Activated CD8-positive, alpha-beta memory T cell treated with anti-CD3 and anti-CD28 coated beads for 36 hours (primary cell): ENCODE results near the gene ELL. TPM values are rescaled to one million over a fixed set of nuclear protein-coding genes. Genes with fewer than 3 reads are reported as not detected.

Experiments used
- CTCF ChIA-PET: fragments of 350-600 bp; sonication (Branson Sonifier 250); formaldehyde crosslinking; loops from one replicate; lab custom pipeline; 2021; ENCODE audit warnings: antibody characterized with exemption; lab: Charles Lee
- POLR2A ChIA-PET: fragments of 350-600 bp; sonication (Branson Sonifier 250); formaldehyde crosslinking; loops from one replicate; lab custom pipeline; 2021; ENCODE audit warnings: antibody characterized with exemption; lab: Charles Lee
- total RNA-seq, 2 experiments: library from RNA; stranded (reverse); gene quantifications; one replicate each; pipeline ENCODE4 v1.2.3, GENCODE V29; 2021

ELL gene
- total RNA-seq, 2 experiments from 2014 or later: 22.6 to 24.3 TPM

DNA sequence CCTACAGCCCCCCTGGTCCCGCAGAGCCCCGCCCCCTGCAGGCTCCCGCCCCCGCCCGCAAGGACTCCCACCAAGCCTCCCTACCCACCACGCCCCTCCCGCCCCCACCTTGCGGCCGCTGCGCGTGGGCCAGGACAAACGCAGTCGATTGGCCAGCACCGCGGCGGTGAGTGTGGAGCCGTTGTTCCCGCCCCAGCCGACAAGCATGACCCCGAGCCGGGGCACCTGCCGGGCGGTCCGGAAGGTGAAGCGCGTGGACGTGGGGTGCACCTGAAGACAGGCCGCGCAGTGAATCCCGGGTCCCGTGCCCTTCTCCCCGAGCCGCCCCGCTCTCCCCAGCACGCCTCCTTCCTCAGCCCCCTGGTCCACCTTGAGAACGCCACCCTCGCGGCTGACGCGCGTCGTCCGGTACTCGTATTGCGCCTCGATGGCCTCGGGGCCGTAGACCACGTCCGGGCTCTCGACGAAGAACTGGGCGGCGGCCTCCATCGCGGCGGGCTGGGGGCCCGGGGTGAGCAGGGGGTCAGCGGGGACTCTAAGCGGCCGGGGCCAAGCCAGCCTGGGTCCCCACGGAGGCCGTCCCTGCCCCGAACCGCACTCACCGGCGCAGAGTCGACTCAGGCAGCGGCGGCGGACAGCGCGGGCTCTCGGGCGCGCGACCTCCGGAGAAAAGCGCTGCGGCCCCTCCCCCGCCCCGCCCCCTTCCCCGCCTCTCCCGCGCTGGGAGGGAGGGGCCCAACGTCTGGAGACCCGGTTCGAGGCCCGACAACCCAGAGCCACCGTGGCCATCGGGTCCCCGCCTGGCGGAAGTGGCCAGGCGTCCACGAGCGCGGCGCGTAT lies 84.2 kb downstream of the ELL start, which contains the start of gene ISYNA1:
ISYNA1 (minus strand) TSS at position 643 of the 840 bp plus-strand sequence; CDS start at position 489, 154 bp downstream.
- ChIA-PET CTCF (no interaction called here), POLR2A (interaction anchor here (0.7 kb wide), 2 partner anchors 11 to 151 kb away, joined by 3 to 5 read pairs; no protein-coding TSS in a partner anchor)

DNA sequence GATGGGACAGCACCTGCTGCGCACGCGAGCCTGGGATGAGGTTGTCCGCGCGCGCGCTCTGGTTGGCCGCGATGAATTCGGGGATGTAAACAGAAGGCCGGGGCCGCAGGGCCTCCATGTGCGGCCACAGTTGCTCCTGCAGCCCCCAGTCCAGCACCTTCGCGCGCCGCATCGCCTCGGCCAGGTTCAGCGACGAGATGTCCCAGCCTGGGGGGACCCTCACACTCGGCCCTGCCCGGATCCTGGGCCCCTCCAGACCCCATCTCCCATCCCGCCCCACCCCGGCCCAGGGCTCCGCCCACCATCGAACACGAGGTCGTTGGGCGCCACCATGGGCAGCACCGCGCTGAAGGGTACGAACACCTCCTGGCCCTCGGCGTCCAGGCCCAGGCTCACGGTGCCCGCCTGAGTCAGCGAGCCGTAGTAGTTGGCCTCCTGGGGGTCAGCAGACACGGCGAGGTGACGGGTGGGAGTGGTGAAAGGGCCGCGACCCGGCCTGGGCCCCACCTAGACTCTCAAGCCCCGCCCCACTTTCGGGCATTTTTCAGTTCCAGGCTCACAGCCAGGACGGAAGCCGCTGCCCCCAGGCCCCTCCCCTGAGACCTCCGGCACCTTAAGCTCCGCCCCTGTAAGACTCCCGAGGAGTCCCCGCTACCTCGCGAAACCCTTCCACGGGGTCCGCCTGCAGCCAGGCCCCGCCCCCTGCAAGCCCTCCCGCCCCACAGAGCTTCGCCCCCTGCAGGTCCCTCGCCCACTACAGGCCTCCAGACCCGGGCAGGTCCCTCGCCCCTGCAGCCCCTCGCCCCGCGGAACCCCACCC lies 85.0 kb downstream of the ELL start:
- POLR2A ChIA-PET: interaction anchor here (0.7 kb wide), 2 partner anchors 12 to 152 kb away, joined by 3 to 5 read pairs; no protein-coding TSS in a partner anchor
- CTCF ChIA-PET: no interaction called here

DNA sequence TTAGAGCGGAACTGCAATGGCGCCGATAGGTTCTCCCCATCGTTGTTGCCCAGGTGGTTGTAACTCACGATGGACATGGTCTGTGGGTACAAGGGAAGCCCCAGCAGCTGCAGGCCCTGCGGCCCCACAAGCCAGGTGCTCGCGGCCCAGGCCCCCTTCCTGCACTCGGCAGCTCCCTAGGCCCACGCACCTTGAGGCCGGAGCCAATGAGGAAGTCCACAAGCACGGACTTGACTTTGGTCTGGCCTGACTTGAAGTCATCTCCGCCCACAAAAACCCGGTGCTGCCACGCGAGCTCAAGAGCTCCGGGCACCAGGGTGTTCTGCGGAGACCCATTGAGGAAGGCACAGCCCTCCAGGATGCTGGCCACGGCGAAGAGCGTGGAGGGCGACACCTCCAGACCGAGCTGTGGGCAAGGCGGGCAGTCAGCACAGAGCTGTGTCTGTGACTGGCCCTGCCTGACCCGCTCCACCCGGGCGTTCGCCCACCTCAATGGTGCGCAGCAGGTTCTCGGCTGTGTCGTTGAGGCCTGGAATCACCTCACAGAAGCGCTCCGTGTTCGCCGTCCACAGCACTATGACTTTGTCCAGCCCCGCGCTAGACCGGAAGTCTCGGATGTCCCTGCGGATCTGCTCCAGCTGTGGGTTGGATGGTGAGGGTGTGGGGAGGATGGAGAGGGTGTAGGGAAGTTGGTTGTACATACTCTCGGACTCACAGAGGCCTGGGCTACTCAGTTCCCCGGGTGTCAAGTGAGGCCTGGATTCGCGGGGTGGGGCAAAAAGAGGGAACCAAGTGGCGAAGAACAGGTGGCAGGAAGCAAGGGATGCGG lies 85.8 kb downstream of the ELL start:
- POLR2A ChIA-PET: interaction anchor here (1.1 kb wide), 1 partner anchor 17 kb away, joined by 5 read pairs; the partner anchor contains the start of gene SSBP4
- CTCF ChIA-PET: interaction anchor here (0.6 to 1.0 kb wide), 2 partner anchors 17 to 246 kb away, joined by 3 read pairs; partner anchors contain the start of gene SSBP4

DNA sequence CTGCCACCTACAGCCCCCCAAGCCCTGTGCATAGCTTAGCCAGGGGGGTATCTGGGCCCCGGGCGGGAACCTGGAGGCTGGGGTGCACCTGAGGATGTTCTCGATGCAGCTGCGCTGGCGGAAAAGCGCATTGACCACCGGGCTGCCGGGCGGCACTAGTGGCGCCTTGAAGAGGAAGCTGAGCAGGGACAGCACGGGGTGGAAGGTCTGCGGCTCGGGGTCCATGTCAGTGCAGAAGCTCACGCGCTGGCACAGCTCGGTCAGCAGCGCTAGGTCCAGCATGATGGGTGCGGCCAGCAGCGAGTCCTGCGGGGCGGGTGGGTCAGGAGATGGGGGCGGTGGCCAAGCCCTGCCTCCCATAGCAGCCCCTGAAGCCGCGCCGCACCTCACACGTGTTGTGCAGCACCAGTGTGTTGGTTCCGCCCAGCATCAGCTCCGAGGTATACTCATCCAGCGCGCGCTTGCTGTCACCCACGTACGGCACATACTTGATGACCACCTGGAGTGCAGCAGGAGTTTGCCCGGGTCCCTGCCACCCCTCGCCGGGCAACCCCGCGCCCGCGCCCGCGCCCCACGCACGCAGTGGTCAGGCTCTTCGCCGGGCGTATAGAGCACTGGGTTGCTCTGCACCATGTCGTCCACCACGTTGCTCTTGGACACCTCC lies 86.6 kb downstream of the ELL start:
- POLR2A ChIA-PET: interaction anchor here (1.1 kb wide), 1 partner anchor 17 kb away, joined by 5 read pairs; the partner anchor contains the start of gene SSBP4
- CTCF ChIA-PET: interaction anchor here (0.6 to 1.3 kb wide), 3 partner anchors 16 to 245 kb away, joined by 3 read pairs; partner anchors contain the start of gene SSBP4

DNA sequence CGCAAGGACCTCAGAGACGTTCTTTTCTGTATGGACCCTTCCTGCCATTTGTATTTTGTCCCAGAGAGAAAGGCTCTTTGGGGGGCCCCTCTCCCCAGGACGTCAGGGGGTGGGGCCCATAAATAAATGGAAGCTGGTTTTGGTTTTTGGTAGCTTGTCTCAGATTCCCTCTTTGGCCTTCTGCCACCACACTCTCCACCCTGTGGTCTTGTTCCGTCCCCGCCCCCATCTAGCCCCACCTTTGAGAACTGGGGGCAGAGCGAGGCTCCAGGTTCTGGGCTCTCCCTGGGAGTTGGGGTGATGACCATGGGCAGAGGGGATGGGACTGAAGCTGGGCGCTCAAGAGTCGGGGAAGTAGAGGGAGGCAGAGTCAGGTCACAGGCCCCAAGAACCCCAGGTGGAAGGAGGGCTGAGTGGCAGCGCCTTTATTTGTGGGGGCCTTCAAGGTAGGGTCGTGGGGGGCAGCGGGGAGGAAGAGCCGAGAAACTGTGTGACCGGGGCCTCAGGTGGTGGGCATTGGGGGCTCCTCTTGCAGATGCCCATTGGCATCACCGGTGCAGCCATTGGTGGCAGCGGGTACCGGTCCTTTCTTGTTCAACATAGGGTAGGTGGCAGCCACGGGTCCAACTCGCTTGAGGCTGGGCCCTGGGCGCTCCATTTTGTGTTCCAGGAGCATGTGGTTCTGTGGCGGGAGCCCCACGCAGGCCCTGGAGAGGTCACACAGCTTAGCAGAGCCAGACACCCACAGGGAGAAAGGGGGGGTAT lies 87.3 kb downstream of the ELL start:
- CTCF ChIA-PET: interaction anchor here (1.3 to 1.4 kb wide), 2 partner anchors 15 to 16 kb away, joined by 3 to 5 read pairs; partner anchors contain the start of gene SSBP4
- POLR2A ChIA-PET: interaction anchor here (1.1 kb wide), 1 partner anchor 16 kb away, joined by 5 read pairs; the partner anchor contains the start of gene SSBP4

DNA sequence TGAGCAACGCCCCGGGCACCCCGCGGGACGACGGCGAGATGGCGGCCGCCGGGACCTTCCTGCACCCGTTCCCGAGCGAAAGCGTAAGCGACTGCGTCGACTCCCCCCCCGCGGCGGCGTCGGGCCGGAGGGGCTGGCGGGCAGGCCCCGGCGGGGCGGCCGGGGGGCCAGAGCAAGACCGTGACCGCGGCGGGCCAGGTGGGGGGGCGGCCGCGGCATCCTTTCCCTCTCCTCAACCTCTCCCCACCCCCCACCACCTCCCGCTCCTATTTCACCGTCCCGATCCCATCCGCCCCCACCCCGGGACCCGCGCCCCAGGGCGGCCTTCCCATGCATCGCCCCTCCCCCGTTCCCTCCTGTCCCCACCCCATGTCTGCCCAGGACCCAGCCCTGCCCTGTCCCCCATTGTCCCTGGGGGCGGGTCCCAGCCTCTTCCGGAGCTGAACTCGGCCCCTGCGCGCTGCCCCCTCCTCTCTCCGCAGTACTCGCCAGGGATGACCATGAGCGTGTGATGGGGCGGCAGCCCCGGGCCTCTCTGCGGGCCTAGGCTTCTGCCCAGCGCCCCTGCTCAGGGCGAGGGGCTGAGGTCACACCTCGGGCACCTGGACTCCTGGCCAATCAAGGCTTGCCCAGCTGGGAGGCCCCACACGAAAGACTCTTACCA lies 88.0 kb downstream of the ELL start:
- ChIA-PET CTCF (interaction anchor here (1.3 to 1.4 kb wide), 2 partner anchors 14 to 17 kb away, joined by 3 to 5 read pairs; partner anchors contain the start of gene SSBP4), POLR2A (no interaction called here)

DNA sequence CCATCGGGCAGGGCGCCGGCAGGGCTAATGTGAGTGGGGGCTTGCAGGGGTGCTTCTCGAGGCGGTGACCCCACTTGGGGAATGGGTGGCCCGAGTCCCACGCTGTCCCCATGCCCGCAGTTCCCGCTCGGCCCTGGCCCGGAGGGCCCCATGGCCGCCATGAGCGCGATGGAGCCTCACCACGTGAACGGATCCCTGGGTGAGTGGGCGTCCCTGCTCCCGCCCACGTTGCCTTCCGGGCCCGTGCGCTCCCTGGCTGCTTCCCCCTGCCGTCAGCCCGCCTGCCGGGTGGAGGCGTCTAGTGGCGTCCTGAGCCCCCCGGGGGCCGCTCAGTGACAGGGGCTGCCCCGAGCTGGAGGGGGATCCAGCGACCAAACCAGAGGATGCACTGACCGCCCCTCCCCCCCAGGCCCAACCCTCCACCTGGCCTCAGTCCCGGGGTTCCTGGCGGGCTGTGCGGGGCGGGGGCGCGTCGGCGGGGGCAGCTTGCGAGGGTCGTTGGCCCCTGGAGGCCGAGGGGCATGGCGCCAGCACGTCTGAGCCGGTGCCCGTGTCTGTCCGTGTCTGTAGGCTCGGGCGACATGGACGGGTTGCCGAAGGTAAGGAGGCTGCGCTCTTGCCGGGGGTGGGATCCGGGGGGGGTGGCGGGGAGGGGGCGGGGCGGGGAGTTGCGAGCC lies 88.7 kb downstream of the ELL start:
- ChIA-PET CTCF (interaction anchor here (1.4 kb wide), 1 partner anchor 13 kb away, joined by 5 read pairs; the partner anchor contains the start of gene SSBP4), POLR2A (no interaction called here)

DNA sequence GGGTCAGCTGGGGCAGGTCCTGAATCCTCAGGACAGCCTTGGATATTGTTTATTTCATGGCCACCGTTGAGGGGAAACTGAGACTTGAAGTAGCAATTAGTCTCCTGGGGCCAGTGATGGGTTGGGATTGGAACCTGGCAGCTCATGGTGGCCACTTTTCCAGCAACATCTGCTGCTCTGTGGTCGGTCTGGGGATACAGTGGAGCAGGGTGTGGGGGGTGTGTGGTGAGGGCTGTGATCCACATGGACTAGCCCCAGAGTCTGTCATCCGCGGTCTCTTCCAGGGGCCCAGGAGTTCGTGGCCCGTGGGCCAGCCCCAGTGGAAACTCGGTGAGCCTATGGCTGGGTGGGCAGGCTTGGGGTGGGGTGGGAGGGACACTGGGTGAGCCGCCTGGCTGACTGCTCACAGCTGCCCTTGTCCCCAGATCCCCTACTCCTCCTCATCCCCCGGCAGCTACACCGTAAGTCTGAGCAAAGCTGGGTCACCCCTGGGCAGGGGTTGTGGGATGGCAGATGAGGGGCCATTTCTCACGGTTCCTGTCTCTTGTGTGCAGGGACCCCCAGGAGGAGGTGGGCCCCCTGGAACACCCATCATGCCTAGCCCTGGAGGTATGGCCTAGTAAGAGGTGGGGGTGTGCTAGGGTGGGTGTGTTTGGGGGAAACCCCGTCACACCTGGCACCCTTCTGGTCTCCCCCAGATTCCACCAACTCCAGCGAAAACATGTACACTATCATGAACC lies 89.4 kb downstream of the ELL start:
- ChIA-PET POLR2A (interaction anchor here (0.8 kb wide), 1 partner anchor 9 kb away, joined by 3 read pairs; no protein-coding TSS in a partner anchor), CTCF (interaction anchor here (1.2 to 1.9 kb wide), 3 partner anchors 13 to 18 kb away, joined by 3 to 7 read pairs (median 5); partner anchors contain the start of gene SSBP4)

DNA sequence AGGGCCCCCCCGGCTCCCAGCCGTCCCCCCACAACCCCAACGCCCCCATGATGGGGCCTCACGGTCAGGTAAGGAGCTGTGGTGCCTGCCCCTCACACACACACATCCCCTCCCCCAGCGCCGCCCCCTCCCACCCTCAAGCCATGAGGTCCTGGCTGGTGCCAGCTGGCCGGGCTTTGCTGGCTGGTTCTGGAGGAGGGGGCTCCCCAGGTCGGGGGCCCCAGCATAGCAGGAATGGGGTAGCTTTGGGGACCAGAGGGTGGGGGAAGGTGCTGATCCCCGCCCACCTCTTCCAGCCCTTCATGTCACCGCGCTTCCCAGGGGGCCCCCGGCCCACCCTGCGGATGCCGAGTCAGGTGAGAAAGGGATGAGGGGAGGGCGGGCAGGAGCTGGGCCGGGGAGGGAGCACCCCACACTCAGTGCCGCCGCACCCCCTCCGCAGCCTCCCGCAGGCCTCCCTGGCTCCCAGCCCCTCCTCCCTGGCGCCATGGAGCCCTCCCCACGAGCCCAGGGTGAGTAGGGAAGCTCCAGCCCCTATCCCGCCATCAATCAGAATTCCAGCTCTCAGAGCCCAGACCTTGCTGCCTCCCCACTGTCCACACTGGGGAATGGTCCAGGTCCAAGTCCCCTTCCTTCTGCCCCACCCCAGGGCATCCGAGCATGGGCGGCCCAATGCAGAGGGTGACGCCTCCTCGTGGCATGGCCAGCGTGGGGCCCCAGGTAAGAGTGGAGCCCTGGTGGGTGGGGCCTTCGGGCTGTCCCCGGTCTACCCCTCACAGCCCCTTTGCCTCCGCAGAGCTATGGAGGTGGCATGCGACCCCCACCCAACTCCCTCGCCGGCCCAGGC lies 90.3 kb downstream of the ELL start:
- CTCF ChIA-PET: interaction anchor here (0.5 to 1.9 kb wide), 4 partner anchors 12 to 88 kb away, joined by 3 to 7 read pairs (median 4); partner anchors contain the start of gene SSBP4
- POLR2A ChIA-PET: interaction anchor here (0.8 kb wide), 1 partner anchor 8 kb away, joined by 3 read pairs; no protein-coding TSS in a partner anchor

DNA sequence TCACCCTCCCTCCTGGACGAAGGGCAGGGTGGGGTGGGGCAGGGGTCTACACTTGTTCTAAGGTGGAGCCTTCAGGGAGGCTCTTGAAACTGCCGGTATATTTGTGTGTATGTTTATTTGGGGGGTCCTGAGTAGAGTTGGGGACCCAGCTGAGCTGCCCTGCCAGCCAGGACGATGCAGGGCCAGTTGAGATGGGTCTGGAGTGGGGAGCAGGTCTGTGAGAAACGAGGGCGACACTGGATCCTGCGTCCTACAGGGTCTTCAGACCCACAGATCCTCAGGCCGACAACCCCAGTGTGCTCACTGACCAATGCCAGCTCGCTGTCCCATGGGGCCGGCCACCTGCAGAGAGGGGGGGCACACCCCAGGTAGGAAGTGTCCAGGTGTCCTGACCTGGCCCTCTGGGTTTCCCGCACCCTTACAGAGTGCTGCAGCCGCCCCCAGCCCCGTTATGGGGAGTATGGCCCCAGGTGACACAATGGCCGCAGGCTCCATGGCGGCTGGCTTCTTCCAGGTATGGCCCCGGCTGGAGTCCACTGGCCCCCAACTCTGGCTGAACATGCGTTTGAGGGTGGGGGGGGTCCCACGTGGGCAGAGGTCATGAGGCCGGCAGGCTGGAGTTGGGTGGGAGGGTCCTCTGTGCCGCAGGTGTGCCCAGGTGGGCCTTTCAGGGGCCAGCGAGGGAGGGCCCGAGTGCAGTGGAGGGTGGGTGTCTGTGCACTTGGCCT lies 91.3 kb downstream of the ELL start:
- POLR2A ChIA-PET: no interaction called here

DNA sequence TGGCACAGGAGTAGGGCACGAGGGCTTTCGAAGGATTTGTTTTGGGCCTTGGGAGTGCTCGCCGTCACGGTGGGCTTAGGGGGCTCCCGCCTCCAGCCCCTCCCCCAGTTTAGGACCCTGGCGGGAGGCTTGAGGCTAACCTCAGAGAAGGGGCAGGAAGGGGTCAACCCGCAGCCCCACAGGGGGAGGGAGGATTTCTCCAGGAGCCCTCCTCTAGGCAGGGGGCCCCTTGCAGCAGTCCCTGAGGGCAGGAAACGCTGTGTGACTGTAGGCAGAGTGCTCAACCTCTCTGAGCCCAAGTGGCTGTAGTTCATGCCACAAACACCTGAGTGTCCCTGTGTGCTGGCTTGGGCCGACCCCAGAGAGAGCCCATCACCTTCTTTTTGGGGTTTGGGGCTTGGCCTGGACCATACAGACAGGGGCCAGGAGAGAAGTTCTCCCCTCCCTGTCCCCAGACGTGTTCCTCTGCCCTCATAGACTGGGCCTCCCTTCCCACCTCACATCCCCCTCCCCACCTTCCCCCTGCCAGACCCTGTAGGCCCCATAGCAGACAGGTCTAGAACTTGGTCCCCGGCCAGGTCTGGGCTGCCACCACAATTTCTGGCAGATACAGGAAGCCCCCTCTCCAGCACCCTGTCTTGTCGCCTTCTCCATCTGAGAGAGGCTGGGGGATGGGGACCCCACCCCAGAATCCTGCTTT lies 92.0 kb downstream of the ELL start:
- POLR2A ChIA-PET: no interaction called here
- CTCF ChIA-PET: interaction anchor here (1.0 to 1.7 kb wide), 2 partner anchors 9 to 10 kb away, joined by 4 to 5 read pairs; no protein-coding TSS in a partner anchor

More for the DNA sequence above, 91.3 kb downstream of the ELL start:
- CTCF ChIA-PET: interaction anchor here (1.9 kb wide), 2 partner anchors 11 to 14 kb away, joined by 5 to 7 read pairs; partner anchors contain the start of gene SSBP4

DNA sequence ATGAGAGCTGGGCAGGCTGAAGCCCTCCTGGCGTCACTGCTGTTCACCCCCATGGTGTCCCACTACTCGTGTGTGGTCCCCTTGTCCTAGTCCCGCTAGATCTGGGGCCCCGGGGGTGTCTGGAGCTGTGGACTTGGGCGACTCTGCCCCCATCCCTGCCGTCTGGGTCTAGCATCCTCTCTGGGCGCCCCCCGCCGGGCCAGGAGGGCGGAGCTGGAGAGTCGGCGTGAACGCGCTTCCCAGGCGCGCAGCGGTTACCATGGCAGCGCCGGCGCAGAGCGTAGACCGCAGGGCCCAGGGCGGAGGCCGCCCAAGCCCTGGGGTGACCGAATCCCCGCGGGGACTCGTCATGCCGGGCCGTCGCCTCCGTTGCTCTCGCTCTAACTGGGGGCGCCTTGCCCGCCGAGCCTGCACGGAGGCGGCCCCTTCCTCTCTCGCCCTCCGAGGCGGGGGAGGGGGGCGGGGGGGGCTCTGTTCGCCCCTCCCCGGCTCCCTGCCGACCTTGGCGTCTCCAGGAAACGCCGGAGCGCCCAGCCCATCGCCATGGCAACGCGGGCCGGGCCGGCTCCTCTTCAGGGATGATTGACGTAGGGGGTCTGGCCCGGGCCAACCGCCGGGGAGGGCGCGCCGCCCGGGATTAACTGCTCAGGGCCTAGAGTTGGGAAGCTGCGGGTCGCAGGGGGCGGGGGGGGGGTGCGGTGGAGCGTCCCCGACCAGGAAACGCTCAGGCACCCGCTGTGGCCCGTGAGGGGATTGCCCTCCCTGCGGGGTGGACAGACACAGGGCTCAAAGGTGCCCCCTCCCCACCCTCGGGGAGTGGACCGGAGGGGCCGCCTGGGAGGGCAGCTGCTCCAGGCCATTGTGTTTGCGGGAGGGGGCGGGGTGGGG lies 92.8 kb downstream of the ELL start:
- CTCF ChIA-PET: interaction anchor here (0.6 to 1.7 kb wide), 6 partner anchors 9 to 443 kb away, joined by 3 to 6 read pairs (median 4); partner anchors contain the start of gene SSBP4

More for the DNA sequence above, 92.8 kb downstream of the ELL start:
- POLR2A ChIA-PET: interaction anchor here (0.7 to 0.8 kb wide), 2 partner anchors 10 to 496 kb away, joined by 6 to 7 read pairs; partner anchors contain the start of gene SSBP4
